Skeletal muscle tissue (tissue), 4 donors: ENCODE results near the gene NIN. TPM values are rescaled to one million over a fixed set of nuclear protein-coding genes. Genes with fewer than 3 reads are reported as not detected.
A peak's percentile ranks its signal among the peaks of the same experiment; 100 is the strongest.

Experiments
- H3K27ac ChIP-seq: one replicate; pipeline ENCODE4 v1.7.0; 2013; ENCODE audit warnings: mild to moderate bottlenecking, low read depth, low read length, inconsistent platforms
- H3K27me3 ChIP-seq, 3 donors: one replicate each; pipeline ENCODE4 v1.7.0; 2013; ENCODE audit warnings: low read length in 3 of 3; ENCODE audit not compliant: control insufficient read depth in 3 of 3, insufficient read depth in 3 of 3
- H3K36me3 ChIP-seq, 3 donors: one replicate each; pipeline ENCODE4 v1.7.0; 2013; ENCODE audit warnings: low read length in 3 of 3; ENCODE audit not compliant: control insufficient read depth in 3 of 3, insufficient read depth in 3 of 3
- H3K4me1 ChIP-seq, 3 donors: one replicate each; pipeline ENCODE4 v1.7.0; 2013; ENCODE audit warnings: low read length in 3 of 3, mild to moderate bottlenecking in 3 of 3; ENCODE audit not compliant: control insufficient read depth in 3 of 3, insufficient read depth in 3 of 3
- H3K4me3 ChIP-seq, 3 donors: one replicate each; pipeline ENCODE4 v1.7.0; 2013; ENCODE audit warnings: low read length in 3 of 3
- H3K9ac ChIP-seq, 3 donors: one replicate each; pipeline ENCODE4 v1.7.0; 2013; ENCODE audit warnings: low read length in 3 of 3, mild to moderate bottlenecking in 3 of 3, moderate library complexity in 2 of 3, low read depth in 1 of 3
- H3K9me3 ChIP-seq, 3 donors: one replicate each; pipeline ENCODE4 v1.7.0; 2013; ENCODE audit warnings: low read length in 3 of 3; ENCODE audit not compliant: control insufficient read depth in 3 of 3
- total RNA-seq: library from RNA; depleted of rRNA; stranded (reverse); fragments of >200 nt; gene quantifications from one replicate; pipeline ENCODE4 v1.2.3, GENCODE V29; 2014
- donor health status: Osteomylitis.

NIN gene
- total RNA-seq, 1 donor from 2014 or later = 24.0 TPM

DNA sequence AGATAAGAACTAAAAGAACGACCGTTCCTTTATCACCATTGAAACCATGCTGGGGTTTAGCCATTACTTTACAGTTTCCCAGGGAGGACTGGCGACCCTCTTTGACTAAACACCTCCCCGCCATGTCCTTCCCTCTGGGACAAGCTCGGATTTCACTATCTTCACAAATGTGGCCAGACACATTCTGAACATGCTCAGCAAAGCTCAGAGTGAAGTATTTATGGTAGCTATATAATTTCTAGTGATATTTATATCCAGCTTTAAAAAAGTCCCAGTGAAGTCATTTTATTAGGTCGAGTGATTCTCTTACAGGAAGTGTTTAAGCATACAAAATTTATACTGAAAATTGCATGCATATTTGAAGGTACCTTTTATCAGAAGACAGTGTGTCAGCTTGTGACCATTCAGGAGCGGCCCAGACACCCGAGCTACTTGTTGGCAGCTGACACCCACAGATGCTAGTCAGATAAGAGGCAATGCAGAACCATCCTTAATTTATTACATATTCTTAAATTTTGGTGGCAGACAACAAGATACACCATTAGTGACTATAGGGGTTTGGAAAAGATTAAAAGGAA lies 36.8 kb downstream of the NIN start:
- Histone ChIP-seq H3K27ac (peak overlapping the region; percentile 45), H3K36me3 (peaks cover 0 to 8% (median 2%) of the 10 kb centered on the region in 3 donors), H3K27me3 (no peaks in the 10 kb centered on the region), H3K9ac (no peak overlapping the region), H3K4me1 (peaks cover 10 to 32% (median 23%) of the 10 kb centered on the region in 3 donors), H3K4me3 (peak overlapping the region in 2 of 3 donors; percentile 1 to 11), H3K9me3 (no peaks in the 10 kb centered on the region)

DNA sequence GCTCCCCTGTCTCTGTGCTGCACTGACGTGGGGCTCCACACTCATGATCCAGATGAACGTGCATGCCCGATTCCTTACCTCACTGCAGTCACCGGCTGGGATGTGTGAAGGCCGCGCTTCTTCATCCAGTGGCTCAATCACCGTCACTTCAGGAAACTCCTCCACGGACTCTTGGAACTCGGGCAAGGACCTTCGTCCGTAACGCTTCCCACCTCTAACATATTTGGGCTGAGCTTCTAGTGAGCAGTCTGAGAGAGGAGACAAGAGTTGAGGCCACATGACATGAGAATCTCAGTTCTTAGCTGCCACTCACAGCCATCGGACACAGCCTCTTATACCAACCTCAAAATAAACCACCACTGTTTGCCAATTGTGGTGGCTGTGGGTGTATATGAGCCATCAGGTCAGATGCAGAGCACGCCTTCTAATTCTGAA lies 38.3 kb downstream of the NIN start:
- peak overlapping the region; percentile 45 for H3K27ac ChIP-seq
- H3K9ac ChIP-seq = peak overlapping the region in 2 of 3 donors; percentile 24 to 25
- peak overlapping the region; percentile 19 to 59 (median 31) for H3K4me3 ChIP-seq

DNA sequence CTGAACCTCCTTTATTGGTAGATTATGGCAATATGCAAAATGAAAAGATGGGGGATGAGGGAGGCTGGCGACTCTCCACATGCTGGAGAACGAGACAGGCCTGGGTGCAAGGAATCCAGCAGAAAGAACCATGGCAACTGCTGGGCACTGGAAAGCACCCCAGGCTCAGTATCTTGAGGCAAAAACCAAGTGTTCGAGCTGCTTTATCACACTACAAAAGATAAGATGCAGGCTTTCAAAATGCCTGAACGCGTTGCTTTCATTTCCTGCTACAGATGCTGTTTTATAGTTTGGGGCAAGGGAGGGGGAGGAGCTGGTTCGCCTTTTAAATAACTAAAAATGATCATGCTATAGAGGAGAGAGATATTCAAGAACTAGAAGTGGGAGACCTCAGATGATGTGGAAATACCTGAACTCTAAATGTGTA lies 38.9 kb downstream of the NIN start:
- H3K36me3 ChIP-seq = peaks cover 0 to 8% (median 2%) of the 10 kb centered on the region in 3 donors
- H3K9ac ChIP-seq = peak overlapping the region in 1 of 3 donors; percentile 24
- peak overlapping the region; percentile 45 for H3K27ac ChIP-seq
- H3K27me3 ChIP-seq = no peaks in the 10 kb centered on the region
- H3K4me3 ChIP-seq = peak overlapping the region in 2 of 3 donors; percentile 33 to 59
- peaks cover 10 to 35% (median 24%) of the 10 kb centered on the region in 3 donors for H3K4me1 ChIP-seq
- H3K9me3 ChIP-seq = no peaks in the 10 kb centered on the region

More for the DNA sequence above, 38.3 kb downstream of the NIN start:
- no peaks in the 10 kb centered on the region for H3K9me3 ChIP-seq
- peaks cover 10 to 32% (median 23%) of the 10 kb centered on the region in 3 donors for H3K4me1 ChIP-seq
- H3K27me3 ChIP-seq = no peaks in the 10 kb centered on the region
- peaks cover 0 to 8% (median 2%) of the 10 kb centered on the region in 3 donors for H3K36me3 ChIP-seq

DNA sequence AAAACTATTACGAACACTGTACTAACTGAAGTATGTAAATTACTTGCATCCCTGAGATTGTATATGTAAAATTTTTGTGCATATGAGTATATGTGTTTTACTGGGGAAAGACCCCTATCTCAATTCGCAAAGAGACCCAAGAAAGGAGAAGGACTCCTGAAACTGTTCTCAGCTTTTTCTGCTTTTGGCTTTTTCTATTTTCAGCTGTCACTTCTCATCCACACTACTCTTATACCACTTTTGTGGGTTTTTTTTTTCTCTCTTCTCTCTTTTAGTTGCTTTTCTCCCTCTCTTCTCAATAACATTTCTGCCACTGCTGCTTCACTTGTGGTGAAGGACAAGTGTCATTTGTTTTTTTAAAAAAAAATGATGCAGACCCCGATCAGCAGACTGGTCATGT lies 39.8 kb downstream of the NIN start:
- H3K4me3 ChIP-seq = no peak overlapping the region
- H3K4me1 ChIP-seq = peaks cover 10 to 34% (median 28%) of the 10 kb centered on the region in 3 donors
- peaks cover 0 to 8% (median 2%) of the 10 kb centered on the region in 3 donors for H3K36me3 ChIP-seq

DNA sequence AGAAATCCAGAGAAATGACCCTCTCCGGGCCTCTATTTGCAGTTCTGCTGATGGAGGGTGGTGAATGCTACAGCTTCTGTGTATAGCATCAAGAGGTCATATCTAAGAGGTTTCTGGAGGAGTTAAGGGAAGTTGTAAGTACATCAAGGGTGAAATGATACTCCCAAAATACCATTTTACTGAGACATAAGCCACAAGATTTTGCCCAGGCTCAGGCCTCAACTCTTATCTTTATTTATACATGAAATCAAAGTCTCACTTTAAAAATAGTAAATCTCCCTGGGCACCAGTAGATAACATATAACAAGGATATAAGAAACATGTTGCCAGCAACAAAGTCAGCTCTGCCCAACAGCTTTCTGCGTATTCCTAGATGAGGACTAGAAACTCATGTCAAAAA lies 40.4 kb downstream of the NIN start:
- no peaks in the 10 kb centered on the region for H3K27me3 ChIP-seq
- no peaks in the 10 kb centered on the region for H3K9me3 ChIP-seq
- peaks cover 10 to 32% (median 28%) of the 10 kb centered on the region in 3 donors for H3K4me1 ChIP-seq
- peaks cover 0 to 8% (median 2%) of the 10 kb centered on the region in 3 donors for H3K36me3 ChIP-seq
- no peak overlapping the region for H3K9ac ChIP-seq
- H3K27ac ChIP-seq = no peak overlapping the region
- no peak overlapping the region for H3K4me3 ChIP-seq

More for the DNA sequence above, 39.8 kb downstream of the NIN start:
- Histone ChIP-seq H3K9ac (no peak overlapping the region), H3K9me3 (no peaks in the 10 kb centered on the region), H3K27me3 (no peaks in the 10 kb centered on the region), H3K27ac (no peak overlapping the region)

DNA sequence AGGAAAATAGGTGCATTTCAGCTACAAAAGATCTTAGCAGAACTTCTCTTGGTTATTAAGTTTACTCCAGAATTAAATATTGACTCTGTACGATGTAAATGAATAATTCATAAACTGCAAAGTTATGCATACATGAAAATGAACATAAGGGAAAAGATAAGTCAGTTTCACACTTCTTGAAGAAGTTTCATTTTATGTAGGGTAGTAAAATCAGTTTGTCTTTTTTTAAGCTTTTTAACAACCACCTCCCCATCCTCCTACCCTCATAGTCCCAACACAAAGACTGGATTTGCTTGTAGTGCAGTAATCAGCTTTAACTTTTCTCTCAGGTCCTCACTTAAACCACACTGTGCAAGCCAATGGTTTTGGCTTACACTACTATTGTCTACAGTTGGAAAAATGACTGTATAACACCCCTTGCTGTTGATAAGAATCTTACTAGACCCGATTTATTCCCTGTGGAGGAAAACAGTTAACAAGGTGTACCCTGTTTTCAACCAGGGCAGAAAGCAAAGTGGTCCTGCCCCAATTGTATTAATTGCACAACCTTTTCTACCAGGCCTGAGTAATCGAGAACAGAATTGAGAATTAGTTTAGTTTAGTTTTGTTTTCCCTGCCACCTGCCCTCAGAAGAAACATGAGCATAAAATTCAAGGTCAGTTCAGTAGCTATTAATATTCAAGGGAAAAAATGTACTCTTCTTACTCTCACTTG lies 44.1 kb downstream of the NIN start:
- Histone ChIP-seq H3K36me3 (peaks cover 0 to 8% (median 0%) of the 10 kb centered on the region in 3 donors), H3K9ac (no peak overlapping the region), H3K4me1 (peaks cover 0 to 7% (median 5%) of the 10 kb centered on the region in 3 donors), H3K4me3 (no peak overlapping the region), H3K27ac (no peak overlapping the region), H3K9me3 (no peaks in the 10 kb centered on the region), H3K27me3 (no peaks in the 10 kb centered on the region)

DNA sequence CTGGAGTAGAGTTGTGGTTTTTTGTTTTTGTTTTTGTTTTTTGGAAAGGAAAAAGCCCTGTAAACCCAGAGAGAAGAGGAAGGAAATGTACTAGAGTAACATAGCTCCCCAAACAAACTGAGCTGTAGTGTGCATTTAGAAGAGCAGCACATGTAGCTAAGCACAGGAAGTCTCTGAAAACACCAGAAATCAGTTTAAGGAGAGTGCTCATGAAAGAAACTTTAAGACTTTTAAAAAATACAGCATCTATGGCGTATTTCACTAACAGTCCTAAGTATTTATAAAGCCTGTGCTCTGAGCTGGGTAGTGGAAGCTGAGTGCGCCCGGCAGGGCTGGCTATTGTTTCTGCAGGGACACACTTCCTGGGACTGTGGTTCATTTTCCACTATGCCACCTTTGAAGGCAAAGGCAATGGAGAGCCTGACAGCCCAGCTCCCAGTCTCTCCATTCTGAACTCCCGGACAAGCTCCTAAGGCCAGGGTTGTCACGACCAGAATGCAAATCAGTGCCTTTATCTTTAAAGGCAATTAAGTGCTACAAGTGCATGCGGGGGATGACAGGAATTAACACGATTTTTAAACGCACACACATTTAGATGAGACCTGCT lies 45.4 kb downstream of the NIN start:
- H3K36me3 ChIP-seq = peaks cover 0 to 8% (median 0%) of the 10 kb centered on the region in 3 donors
- H3K27me3 ChIP-seq = no peaks in the 10 kb centered on the region
- H3K9me3 ChIP-seq = no peaks in the 10 kb centered on the region
- no peak overlapping the region for H3K4me3 ChIP-seq
- H3K27ac ChIP-seq = no peak overlapping the region
- H3K4me1 ChIP-seq = peaks cover 0 to 6% (median 5%) of the 10 kb centered on the region in 3 donors
- no peak overlapping the region for H3K9ac ChIP-seq

DNA sequence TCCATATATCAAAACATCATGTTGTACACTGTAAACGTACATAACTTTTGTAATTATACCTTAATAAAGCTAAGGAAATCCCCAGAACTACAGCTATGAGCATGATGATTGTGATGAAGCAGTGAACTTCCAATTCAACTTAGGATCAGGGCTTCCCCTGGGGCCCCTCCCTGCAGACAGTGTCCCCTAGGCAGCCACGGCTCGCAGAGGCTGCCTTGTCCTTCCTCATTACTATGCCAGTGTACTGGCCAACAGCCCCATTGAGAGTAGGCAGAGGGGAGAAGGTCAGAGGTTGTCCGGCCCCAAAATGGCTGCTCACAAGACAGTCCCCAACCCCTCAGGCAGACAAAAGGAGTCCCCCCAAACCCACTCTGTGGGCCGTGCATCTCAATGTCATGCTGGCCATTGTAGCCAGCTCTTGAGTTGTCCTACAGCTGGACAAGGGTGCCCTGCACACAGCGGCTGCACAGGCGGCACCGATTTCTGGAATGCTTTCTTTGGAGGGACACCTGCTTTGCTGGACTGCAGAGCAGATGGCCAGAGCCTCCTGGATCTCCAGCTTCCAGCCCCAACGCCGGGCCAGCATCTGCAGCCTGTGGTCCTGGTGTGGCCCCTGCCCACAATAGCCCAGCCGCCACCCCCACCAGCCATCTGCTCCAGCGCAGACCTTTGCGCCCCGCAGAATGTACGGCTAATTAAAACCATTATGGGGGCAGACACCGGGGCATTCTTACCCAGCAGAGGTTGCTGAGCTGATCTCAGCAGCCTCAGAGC lies 46.1 kb downstream of the NIN start:
- Histone ChIP-seq H3K4me1 (peaks cover 0 to 6% (median 5%) of the 10 kb centered on the region in 3 donors), H3K9ac (no peak overlapping the region), H3K27me3 (no peaks in the 10 kb centered on the region), H3K36me3 (peaks cover 0 to 3% (median 0%) of the 10 kb centered on the region in 3 donors), H3K9me3 (no peaks in the 10 kb centered on the region), H3K4me3 (no peak overlapping the region), H3K27ac (no peak overlapping the region)

DNA sequence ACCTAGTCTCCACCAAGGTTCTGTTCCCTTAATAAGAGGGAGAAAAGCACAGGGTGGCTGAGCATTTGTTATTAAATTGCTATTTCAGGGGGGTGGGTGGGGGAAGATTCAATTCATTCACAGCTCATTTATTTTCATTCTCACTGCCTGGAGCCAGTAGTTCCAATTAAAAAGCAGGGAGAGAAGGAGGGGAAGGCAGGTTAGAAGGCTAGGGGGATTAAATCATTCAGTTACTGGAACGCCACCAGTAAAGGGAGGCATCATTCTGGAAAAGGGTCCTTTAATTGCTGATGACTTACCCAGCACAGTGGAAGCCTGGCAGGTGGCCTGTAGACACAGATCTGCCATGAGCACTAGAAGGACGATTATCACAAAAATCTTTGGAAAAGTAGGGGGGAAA lies 47.4 kb downstream of the NIN start:
- Histone ChIP-seq H3K27me3 (no peaks in the 10 kb centered on the region), H3K9ac (no peak overlapping the region), H3K36me3 (no peaks in the 10 kb centered on the region), H3K4me1 (peaks cover 0 to 10% (median 5%) of the 10 kb centered on the region in 3 donors), H3K9me3 (no peaks in the 10 kb centered on the region), H3K27ac (no peak overlapping the region), H3K4me3 (no peak overlapping the region)
